ENCODE results near the gene UNC5A. TPM values are rescaled to one million over a fixed set of nuclear protein-coding genes. Genes with fewer than 3 reads are reported as not detected.

The UNC5A gene
- total and polyA plus RNA-seq, 9 of the 15 experiments (the other 6 are each of a cell fraction or from before 2014, with no cell fraction given), result not detected

DNA sequence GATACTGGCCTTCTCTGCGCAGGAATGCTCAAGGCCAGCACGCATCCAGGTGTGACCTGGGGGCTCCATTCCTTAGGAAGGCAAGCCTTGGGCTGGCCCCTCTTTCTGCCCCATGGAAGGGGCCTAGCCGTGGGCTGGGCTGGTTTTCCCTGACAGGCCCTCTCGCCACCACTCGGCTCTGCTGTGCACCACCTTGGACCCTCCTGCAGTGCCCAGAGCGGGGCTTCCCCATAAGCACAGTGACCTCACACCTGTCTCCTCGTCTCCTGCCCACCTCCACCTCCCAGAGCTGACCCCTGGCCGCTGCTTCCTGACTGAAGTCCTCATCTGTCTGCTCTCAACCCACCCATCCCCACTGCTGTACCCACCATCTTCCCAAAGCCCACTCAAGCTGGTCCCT lies 21.1 kb downstream of the UNC5A start:
- H3K4me3 ChIP-seq, result no peak overlapping the region
- FAIRE-seq (no peak), ATAC-seq (no peak), DNase-seq (ENCODE audit: extremely low read depth in 1 of 4, low spot score in 3 of 4) (no peak)
- peaks cover 4 to 31% of the 10 kb centered on the region in 2 experiments; a peak in 3 of 5 replicates for H3K27me3 ChIP-seq (ENCODE audit: control insufficient read depth in 2 of 2, insufficient read depth in 2 of 2, low read length in 2 of 2)
- no peak overlapping the region for H3K9ac ChIP-seq (ENCODE audit: insufficient read depth in 1 of 2, low read depth in 2 of 2, low read length in 2 of 2)
- intact Hi-C loops (cut with micrococcal nuclease) (no loop called here), in situ Hi-C loops (cut with MboI) (no loop called here)
- no peak overlapping the region for H3K4me2 ChIP-seq (ENCODE audit: insufficient read depth, low read length)
- no peaks in the 10 kb centered on the region for H3K9me3 ChIP-seq (replicated peaks; ENCODE audit: control insufficient read depth, insufficient read depth, low read depth, low read length)
- BruUV-seq (replicated peaks), result no TSS peak
- no peak for TF ChIP-seq SIN3B (IDR thresholded peaks at IDR 0.05; ENCODE audit: low read depth)
- no peak for TF ChIP-seq GATAD2A (IDR thresholded peaks at IDR 0.05)
- no peak for TF ChIP-seq SAP30 (IDR thresholded peaks at IDR 0.05; ENCODE audit: borderline replicate concordance, insufficient read depth, low read depth, low read length, poor library complexity, severe bottlenecking)
- TF ChIP-seq FIP1L1 (IDR thresholded peaks at IDR 0.05; ENCODE audit: low read depth, low read length, poor library complexity, severe bottlenecking), result no peak
- no peak for TF ChIP-seq SIX5 (IDR thresholded peaks at IDR 0.05; ENCODE audit: borderline replicate concordance in 1 of 2, insufficient read depth in 1 of 2, low read depth in 1 of 2, low read length in 2 of 2)
- TF ChIP-seq POLR2AphosphoS5 (IDR thresholded peaks at IDR 0.05; ENCODE audit: control insufficient read depth, insufficient read depth, low read depth, low read length), result no peak
- no peak for TF ChIP-seq ZFP91 (CRISPR knock-in tag; IDR thresholded peaks at IDR 0.05)
- TF ChIP-seq NCOA1 (IDR thresholded peaks at IDR 0.05; ENCODE audit: low read depth), result no peak
- no peak for TF ChIP-seq CBX5 (IDR thresholded peaks at IDR 0.05; ENCODE audit: borderline replicate concordance, low read depth)
- TF ChIP-seq ARHGAP35 (IDR thresholded peaks at IDR 0.05; ENCODE audit: partially characterized antibody), result no peak
- TF ChIP-seq, protein P1, sequence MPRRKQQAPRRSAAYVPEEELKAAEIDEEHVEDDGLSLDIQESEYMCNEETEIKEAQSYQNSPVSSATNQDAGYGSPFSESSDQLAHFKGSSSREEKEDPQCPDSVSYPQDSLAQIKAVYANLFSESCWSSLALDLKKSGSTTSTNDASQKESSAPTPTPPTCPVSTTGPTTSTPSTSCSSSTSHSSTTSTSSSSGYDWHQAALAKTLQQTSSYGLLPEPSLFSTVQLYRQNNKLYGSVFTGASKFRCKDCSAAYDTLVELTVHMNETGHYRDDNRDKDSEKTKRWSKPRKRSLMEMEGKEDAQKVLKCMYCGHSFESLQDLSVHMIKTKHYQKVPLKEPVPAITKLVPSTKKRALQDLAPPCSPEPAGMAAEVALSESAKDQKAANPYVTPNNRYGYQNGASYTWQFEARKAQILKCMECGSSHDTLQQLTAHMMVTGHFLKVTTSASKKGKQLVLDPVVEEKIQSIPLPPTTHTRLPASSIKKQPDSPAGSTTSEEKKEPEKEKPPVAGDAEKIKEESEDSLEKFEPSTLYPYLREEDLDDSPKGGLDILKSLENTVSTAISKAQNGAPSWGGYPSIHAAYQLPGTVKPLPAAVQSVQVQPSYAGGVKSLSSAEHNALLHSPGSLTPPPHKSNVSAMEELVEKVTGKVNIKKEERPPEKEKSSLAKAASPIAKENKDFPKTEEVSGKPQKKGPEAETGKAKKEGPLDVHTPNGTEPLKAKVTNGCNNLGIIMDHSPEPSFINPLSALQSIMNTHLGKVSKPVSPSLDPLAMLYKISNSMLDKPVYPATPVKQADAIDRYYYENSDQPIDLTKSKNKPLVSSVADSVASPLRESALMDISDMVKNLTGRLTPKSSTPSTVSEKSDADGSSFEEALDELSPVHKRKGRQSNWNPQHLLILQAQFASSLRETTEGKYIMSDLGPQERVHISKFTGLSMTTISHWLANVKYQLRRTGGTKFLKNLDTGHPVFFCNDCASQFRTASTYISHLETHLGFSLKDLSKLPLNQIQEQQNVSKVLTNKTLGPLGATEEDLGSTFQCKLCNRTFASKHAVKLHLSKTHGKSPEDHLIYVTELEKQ (CRISPR knock-in tag; IDR thresholded peaks at IDR 0.05), result no peak
- TF ChIP-seq RFX1 (IDR thresholded peaks at IDR 0.05), result no peak
- no peak for TF ChIP-seq TEAD2 (tag; IDR thresholded peaks at IDR 0.05)
- H2AFZ ChIP-seq (ENCODE audit: low read depth, low read length), result no peak overlapping the region
- no peak overlapping the region for H3K27ac ChIP-seq (ENCODE audit: extremely low read depth, low read depth, low read length)
- CTCF ChIA-PET (ENCODE audit: low intra/inter-chr PET ratio), result no interaction called here
- H3K79me2 ChIP-seq (ENCODE audit: control insufficient read depth, insufficient read depth, low read length), result no peaks in the 10 kb centered on the region
- WGBS (ENCODE audit: insufficient coverage, low coverage, missing lambda C conversion rate), result 5% methylated on average over 7 of the region's 8 CpGs
- H3K9me1 ChIP-seq (ENCODE audit: control insufficient read depth, insufficient read depth, low read length), result peaks cover 3% of the 10 kb centered on the region
- 0 out of 2 replicates have a peak, but pooled peaks cover 7% of the 10 kb centered on the region for H4K20me1 ChIP-seq (replicated peaks; ENCODE audit: control insufficient read depth, insufficient read depth, low read length)
- no peaks in the 10 kb centered on the region; a peak in 2 of 5 replicates for H3K4me1 ChIP-seq (replicated peaks in 1 of 2; ENCODE audit: control insufficient read depth in 2 of 2, insufficient read depth in 2 of 2, low read length in 2 of 2)
- no peaks in the 10 kb centered on the region for H3K36me3 ChIP-seq (ENCODE audit: control insufficient read depth, insufficient read depth, low read length)
- POLR2A ChIA-PET, result no interaction called here
